T-helper 2 cell (primary cell): ENCODE measurements around the gene MAML3.

Experiments
- DNase-seq, 5 experiments: peaks; one replicate each; pipeline versions ENCODE4 v3.0.0 to v3.0.0-alpha.2; 2012 to 2022

MAML3 gene

DNA sequence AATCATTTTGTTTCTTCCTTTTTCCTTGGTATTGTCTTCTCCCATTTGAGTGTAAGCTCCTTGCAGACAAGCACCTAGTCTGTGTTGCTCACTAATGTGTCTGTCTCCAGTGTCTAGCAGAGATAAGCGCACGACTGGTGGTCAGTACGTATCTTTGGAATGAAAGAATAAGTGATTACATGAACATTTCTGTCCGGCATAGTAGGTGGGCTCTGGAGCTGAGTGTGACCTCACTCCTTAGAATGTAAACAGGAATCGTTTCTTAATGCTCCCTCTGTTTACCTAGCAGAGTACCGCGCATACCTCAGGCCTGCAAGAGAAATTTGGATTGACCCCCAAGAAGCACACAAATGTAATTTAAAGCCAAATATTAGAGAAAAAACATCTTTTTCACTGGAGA lies 235.4 kb downstream of the MAML3 start:
- DNase-seq = no peak

DNA sequence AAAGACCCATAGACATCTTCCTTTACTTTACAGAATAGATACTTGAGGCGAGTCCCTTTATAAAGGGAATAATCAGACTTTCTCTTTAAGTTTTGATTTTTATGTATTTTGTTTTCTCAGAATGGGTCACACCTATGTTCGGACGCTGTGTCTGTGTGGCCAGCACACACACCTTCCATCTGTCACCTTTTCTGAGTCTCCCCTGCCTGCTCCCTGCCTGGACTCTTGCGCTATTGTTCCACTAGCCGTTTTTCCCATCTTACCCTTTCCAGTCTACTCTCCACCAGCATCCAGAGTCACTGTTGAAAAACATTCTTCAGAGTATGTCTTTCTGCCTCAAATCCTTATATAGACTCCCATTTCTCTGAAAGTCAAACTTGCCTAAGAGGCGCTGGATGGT lies 236.1 kb downstream of the MAML3 start:
- DNase-seq = no peak

DNA sequence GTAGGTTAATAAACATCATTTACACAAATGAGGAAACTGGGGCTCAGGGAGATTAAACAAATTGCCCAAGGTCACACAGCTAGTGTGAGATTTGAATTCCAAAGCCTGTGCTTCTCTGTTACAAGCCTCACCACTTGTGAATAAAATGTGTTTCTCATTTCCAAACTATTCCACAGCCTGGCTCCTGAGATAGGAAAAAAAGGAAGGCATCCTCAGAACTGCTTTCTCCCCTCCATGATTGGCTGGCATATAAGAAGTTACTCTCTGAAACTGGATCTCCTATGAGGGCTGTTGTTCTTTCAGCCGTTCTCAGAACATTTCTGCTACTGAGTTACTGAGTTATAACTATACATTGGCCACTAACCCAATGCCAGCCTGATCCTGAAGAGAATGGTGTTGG lies 237.9 kb downstream of the MAML3 start:
- DNase-seq = no peak

DNA sequence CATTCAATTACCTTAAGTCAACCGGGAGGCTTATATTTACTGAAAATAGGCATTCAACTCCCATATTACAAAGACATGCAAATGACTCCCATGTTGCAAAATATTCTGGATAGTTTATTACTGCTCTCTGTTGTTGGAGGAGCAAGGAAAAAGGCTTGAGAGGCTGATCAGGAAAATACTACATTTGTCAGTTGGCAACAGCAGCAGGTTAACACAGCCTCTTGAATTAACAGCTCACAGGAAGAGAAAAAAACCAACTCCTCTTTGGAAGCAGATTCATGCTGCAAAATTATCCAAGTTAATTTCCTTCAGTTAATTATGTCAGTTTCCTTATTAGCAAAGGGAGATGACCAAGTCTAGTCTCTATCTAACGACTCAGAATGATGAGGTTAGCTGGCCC lies 238.9 kb downstream of the MAML3 start:
- no peak for DNase-seq

DNA sequence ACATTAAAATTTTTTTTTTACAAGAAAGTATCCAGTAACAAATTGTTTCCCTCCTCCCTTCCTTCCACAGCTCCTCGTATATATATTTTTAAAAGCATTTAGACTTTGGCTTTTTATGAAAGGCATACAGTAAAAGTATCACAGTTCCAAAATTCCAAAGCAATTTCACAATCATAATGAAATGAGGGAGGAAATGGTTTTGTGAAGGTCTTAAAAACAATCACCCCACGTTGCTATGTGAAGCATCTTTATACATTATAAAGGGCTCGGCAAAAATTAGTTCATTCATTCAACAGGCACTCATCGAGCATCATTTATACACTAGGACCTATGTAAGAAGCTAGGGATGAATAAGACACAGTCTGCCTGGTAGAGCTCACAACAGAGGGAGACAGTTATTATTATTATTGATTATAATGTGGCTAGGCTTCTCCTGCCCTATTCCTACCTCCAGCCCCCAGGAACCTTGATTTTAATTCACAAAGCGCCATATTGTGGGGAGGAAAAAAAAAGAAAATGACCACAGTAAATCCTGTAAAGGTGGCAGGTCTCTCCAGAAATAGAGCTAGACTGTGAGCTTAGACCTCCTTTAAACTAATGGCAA lies 239.9 kb downstream of the MAML3 start:
- no peak for DNase-seq

DNA sequence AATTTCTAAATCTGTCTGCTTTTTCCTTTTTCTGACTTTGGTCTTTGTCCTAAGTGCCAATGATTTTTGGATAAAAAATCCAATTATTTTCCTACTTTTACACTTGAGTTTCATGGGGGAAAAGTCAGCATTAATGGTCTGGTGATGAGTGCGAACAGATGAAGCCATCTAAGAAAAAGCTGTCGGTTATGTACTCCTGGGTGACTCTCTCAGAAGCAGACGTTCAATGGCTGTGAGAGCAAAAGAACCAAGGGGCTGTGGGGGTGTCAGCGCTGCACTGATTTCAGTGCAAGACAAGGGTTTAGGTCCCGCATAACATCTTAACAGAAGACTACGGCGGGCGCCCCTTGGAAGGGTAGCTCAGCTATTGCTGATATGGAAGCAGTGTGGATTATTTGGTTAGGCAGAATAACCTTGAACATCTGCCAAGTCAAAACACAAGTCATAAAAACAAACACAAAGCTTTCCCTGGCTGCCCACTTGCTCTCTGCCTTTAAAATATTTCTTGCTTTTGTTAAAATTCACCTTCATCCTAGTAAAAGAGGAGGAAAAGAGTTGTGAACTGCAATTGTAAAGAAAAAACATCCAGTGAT lies 240.5 kb downstream of the MAML3 start:
- no peak for DNase-seq

DNA sequence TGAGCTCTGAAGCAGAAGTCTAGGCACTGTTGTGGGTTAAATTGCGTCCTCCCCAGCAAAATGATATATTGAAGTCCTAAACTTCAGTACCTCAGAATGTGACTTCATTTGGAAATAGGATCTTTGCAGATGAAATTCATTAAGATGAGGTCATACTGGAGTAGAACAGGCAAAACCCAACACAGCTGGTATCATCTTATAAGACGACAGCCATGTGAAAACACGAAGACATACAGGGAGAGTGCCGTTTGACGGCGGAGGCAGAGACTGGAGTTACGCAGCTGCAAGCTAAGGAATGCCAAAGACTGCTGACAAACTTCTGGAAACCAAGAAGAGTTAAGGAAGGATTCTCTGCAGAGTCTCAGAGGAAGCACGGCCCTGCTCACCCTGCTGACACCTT lies 241.5 kb downstream of the MAML3 start:
- no peak for DNase-seq

DNA sequence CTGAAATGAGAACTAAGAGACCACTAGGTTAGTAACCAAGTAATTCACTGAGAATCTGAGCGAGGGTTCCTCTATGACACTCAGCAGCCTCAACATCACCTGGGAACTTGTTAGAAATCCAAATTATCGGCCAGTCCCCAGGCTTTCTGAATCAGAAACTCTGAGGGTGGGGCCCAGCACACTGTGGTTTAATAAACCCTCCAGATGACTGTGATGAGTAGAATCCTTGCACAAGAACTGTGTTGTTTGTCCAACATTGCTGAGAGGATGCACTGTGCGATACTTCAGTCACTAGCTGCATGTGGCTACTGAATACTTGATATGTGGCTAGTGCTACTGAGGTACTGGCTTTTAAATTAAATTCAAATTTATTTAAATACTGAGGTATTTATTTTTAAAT lies 243.9 kb downstream of the MAML3 start:
- DNase-seq = no peak

DNA sequence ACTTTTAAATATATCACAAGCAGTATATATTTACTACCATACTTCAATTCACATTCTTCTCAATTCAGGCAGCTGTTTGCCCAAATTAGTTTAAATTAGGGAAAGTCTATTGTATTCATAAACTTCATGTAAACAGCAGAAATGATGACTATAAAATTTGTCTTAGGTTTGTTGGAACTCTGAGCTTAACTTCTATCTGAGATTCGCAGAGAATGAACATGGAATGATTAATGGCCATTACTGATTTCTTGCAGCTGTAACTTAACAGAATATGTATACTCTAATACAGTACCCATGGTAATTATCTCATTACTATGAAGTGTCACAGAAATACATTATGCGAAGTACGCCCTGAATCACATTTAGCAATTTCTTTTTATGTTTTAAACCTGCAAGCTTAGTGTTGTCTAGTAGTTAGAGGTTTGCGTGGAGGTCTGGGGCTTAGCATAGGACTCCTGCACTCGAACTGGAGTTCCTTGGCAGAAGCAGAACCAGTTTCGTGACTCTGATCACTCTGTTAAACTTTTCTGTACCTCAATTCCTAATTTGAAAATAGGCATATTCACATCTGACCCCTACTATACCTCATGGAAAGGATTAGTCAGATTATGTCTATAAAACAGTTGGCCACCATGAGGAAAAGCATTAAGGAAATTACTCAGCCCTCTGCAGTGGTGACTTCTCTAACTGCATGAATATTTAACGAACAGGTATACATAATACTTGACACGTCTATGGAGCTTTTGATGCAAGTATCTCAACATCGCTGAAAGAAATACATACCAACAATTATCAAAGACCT lies 245.1 kb downstream of the MAML3 start:
- no peak for DNase-seq

DNA sequence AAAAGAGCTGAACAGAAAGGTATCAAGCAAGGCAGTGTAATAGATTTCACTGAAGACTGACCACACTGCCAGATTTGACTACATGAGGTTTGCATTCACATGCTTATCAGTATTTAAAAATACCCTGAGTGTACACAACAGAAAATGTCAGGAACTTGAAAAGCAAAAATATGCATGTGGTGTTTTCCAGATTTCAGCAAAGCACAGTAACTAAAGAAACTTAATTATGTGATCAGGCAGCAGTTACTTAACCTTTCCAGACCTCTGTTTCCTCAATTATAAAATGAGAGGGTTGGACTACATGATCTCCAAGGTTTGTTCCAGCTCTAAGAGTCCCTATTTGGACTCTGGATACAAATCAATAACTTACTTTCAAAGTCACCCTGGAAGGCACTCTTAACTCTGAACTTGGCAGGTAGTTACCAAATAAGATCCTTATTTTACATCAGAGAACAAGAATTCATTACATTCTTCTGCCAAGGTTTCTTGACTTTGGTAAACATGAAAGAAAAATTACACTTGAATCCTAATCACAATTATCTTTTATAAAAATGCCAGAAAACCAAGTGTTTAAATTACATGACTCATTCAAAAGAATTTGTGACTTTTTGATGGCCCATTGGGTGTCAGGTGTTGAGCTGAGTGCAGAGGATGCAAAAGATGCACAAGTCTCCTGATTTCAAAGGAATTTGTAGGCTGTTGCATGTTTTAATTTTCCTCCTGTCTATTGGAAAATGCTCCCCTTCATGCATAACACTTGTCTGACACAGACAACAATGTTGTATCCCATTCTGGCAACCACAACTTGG lies 246.8 kb downstream of the MAML3 start:
- DNase-seq = peak in 1 of 5 experiments; percentile 12

DNA sequence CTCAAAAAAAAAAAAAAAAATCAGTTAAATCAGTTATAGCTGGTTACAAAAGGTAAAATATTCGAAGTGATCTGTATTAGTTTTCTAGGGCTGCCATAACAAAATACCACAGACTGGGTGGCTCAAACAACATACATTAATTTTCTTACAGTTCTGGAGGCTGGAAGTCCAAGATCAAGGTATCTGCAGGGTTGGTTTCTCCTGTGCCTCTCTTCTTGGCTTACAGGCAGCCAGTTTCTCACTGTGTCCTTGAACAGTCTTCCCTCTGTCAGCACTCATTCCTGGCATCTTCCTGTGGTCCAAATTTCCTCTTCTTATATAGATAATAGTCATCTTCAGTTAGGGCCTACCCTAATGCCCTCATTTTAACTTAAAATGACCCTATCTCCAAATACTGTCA lies 248.5 kb downstream of the MAML3 start:
- DNase-seq = no peak

DNA sequence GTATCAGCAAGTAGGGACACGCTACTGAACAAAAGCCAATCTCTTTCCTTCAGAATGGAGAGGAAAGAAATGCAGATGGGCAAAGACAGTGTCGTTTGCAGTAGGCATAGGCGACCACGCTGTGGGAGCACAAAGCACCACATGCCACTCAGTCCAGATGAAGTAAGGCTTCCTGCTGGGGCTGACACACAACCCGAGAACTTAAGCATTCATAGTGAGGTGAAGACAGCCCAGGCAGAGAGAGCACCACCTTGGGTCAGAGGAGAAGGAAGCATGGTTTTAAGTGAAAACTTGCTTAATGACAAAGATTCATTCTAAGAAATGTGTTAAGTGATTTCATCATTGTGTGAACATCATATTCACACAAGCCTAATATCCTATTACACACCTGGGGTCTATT lies 249.6 kb downstream of the MAML3 start:
- no peak for DNase-seq

DNA sequence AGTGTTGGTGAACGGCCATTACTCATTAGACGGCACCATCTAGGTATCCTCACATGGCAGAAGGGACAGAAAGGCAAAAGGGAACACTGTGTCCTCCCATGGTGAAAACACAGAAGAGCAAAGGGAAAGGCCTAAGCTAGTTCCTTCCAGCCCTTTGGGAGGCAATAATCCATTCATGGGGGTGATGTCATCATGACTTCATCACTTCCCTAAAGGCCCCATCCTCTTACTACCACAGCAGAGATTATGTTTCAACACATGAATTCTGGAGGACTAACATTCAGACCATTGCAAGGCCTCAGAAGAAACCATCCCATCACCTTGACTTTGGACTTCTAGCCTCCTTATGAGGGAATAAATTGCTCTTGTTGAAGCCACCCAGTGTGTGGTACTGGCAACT lies 250.1 kb downstream of the MAML3 start:
- DNase-seq = no peak

DNA sequence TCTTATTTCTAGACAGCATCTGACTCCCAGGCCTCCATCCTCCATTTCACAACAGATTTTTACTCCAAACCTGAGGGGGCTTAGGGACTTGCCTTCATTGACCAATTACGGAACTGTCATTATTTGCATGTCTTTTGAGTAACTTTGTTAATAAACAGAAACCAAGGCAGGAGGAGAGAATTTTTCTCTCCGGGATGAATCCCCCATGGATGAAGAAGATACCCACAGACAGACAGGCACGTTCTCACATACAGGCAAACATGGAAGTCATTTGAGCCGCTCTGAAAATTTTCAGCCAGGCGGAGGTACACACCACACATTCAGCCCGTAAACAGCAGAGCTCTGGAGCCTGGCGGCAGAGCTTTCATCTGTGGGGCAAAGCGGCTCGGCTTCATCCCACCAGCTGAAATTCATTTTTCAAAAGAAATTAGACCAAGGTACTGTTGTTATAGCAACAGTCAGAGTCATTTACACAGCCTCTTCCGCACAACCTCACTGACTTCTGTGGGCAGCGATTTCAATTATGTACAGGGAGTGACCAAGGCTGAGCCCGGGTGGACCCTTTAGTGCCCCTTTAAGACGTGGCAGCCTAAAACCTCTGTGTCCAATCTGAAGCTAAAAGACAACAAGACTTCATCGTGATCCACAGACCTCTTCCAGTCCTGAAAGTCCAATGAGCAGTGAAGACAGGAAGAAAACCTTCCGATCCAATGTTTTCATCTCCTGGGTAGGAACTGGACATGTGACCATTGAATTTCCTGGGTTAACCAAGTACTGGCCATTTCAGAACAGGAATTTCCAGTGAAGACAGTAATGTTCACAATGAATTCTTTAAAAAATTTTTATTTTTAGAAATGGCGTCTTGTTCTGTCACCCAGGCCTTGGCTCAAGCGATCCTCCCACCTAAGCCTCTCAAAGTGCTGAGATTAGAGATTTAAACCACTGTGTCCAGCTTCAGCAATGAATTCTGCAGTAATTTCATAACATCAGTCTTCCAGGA lies 251.4 kb downstream of the MAML3 start:
- no peak for DNase-seq

DNA sequence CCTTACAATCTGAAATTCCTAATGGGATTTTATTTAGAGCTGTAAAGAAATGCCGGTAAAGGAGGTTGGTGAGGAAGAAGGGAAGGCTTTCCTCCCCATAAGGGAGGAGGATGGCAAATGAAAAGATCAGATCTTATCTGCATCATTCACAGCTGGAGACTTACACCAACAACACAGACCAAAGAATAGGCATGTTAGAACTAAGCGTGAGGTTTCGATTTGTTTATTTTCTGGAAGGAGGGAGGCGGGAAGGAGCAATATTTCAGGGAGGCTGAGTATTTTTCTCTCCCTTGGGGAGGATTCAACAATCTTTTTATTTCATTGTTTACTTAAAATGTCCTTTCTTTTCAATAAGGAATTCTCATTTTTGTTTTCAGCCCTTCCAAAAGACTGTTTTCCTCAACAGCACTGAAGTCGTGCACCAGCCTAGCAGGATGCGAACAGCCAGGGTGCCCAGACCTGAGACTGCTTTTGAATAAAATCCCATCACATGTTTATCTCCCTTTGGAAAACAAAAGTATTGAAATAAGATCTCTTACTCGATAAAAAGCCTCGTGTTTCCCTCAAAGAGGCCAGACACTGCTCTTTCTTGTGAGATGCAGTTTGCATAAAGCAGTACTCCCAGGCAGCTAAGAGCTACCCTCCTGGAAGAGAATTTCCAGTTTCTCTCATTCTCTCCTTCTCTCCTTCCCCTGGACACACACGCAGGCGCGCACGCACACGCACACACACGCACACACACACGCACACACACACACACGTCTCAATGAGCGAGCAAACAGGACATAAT lies 252.3 kb downstream of the MAML3 start:
- no peak for DNase-seq

DNA sequence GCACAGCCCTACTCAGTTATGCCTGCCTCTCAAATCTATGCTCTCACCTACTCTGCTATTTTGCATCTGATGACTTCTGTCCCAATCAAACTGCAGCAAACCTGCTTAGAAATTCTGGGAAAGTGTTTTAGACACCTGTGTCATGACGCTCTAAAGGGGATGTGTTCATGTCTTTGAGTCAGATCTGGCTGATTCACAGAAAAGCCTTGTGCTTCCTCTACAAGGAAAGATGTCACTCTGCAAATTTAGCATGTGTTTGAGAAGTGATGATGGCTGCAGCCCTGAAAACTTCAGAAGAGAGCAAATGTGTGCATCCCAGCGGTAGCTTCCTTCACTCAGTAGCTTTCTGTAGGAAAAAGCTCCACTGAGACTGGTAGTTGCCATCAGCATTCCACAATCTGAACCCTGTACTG lies 253.0 kb downstream of the MAML3 start:
- DNase-seq = no peak

DNA sequence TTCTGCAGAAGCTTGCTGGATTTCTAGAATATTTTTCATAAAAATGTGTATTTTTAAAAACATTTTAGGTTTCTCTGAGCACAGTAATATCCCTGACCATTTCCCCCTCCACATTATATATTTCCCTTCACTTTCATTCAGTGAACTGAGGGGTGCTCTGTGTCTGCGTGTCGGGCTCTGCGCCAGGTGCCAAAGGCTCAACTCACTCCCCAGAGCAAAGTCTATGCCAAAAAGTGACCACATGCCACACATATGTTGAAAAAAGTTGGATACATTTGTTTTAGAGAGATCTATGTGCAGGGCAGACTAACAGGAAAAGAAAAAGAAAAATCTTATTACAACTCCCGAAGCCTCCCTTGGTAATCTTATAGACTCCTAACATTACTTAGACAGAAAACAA lies 254.6 kb downstream of the MAML3 start:
- no peak for DNase-seq

DNA sequence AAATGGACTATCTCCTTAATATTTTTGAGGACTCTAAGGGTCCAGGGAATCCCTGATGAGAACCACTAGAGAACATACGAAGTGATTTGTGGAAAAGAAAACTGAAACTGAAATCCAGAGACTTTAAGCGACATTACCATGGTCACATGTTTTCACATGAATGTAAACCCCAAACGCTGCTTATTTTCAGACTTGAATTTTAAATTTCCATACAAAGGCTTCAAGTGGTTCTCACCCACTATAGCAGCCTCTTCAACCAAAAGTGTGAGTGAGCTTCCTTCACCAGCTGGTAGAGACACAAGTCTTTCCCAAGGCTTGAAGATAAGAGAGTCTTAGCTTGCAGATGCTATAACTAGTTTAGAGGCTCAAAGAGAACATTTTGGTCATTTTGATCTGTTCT lies 255.7 kb downstream of the MAML3 start:
- peak in 1 of 5 experiments; percentile 42 for DNase-seq

DNA sequence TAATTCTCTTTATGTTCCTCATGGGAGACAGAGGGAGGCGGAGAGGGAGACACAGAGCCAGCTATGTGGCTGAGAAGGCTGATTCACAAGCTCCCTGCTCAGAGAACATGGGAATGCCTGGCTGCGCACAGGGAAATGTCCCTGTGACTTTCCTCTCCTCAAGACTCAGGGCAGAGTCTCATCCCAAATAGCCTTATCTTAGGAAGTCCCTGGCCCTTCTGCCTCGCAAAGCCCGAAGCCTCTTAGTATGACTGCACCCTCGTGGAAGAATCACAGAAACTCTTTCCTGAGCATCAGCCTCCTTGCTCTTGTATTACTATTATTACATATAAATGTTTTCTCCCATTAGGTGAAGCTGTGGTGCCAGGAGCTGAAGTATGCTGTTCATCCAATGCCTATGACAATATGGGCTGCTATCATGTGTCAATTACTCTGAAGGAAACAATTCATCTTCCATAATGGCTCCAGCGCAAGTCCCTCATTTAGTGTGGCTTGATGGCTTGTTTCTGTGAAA lies 257.8 kb downstream of the MAML3 start:
- no peak for DNase-seq

DNA sequence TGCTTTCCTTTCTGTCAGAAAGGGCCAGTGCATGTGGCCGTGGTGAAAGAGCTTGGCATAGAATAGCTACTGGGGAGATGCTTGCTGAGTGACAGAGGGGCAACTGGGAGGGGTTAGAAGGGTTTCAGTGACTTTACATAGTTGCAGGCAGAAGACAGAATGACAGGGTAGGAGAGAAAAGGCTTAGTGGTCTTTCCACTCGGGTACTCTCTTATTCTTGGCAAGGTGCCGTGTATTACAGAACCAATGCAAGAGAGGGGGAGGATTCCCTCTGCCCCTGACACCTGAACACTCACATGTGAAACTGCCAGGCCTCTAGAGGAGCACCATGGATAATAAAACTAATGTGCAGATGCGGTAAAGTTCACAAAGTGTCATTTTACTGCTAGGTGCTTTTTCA lies 260.2 kb downstream of the MAML3 start:
- DNase-seq = no peak
